ENCODE data around the gene STRN4.

DNA sequence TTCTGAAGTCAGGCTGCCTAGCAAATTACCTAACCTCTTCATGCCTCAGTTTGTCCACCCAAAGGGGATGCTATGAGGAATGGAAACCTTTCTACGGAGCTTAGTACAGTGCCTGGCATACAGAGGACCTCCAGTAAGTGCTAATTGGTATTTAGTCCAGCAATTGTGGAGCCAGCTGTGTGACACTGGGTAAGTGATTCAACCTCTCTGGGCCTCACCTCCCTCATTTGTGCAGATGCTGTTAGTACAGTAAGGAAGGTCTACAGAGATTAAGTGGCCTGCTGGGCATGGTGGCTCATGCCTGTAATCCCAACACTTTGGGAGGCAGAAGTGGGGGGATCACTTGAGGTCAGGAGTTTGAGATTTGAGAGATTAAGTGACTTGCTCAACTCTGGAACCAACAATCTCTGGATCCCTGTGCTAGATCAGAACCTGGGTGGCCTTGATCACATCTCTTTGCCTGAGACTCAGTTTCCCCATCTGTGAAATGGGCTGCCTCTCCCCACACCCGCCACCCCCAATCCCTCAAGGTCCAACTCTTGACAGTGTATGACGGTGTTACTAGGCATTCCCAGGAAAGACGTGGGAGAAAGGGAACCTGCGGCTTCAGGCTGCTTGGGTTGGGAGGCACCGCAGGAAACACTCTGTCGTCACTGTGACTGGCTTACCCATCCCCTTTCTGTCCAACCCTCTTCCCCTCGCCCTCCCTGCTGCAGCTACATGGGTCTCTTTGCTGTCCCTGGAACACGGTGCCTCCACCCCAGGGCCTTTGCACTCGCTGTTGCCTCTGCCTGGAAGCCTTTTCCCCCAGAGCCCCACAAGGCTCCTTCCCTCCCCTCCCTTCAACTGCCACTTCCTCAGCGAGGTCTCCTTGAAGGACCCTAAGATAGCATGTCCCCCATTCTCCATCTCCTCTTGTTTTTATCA, 47.6 kb downstream of the STRN4 start:
- TF ChIP-seq SUZ12 (IDR thresholded peaks at IDR 0.05; ENCODE audit: extremely low read depth, insufficient read depth, insufficient read length) (no peak), ZNF274 (IDR thresholded peaks at IDR 0.05; ENCODE audit: low read depth, low read length) (no peak)
